TTC549 (cell line): ENCODE data around the gene TTC33.
"Not testable (repeated sequence)": the region's sequence is repeated elsewhere in the genome, so short reads cannot be mapped to it uniquely, and the experiment has no call there.

ENCODE experiments used
- FAIRE-seq: peaks from 2 replicates; lab custom pipeline; 2012; peaks lifted over from hg19 to GRCh38; lab: Jason Lieb, UNC

Gene TTC33

GRCh38 chr5:40568548-40568947 lies 187.2 kb downstream of the TTC33 start:
- FAIRE-seq: no peak

GRCh38 chr5:40563173-40563572 lies 192.6 kb downstream of the TTC33 start:
- not testable (repeated sequence) for FAIRE-seq

- no peak for FAIRE-seq
These were observed 195.2 kb downstream of the TTC33 start for GRCh38 chr5:40560474-40561110.

GRCh38 chr5:40559306-40559705 lies 196.5 kb downstream of the TTC33 start:
- FAIRE-seq: no peak

- FAIRE-seq: no peak
These were observed 198.3 kb downstream of the TTC33 start for GRCh38 chr5:40557501-40557900.

- FAIRE-seq: no peak
These were observed 198.9 kb downstream of the TTC33 start for GRCh38 chr5:40556811-40557210.

GRCh38 chr5:40555886-40556285 lies 199.9 kb downstream of the TTC33 start:
- FAIRE-seq: no peak

- no peak for FAIRE-seq
These were observed 200.9 kb downstream of the TTC33 start for GRCh38 chr5:40554813-40555212.

GRCh38 chr5:40554054-40554453 lies 201.7 kb downstream of the TTC33 start:
- no peak for FAIRE-seq

GRCh38 chr5:40552981-40553380 lies 202.8 kb downstream of the TTC33 start:
- FAIRE-seq: no peak

GRCh38 chr5:40551496-40552491 lies 204.0 kb downstream of the TTC33 start:
- FAIRE-seq: no peak

GRCh38 chr5:40550481-40550880 lies 205.3 kb downstream of the TTC33 start:
- FAIRE-seq: no peak

GRCh38 chr5:40549616-40550015 lies 206.1 kb downstream of the TTC33 start:
- no peak for FAIRE-seq

- FAIRE-seq: no peak
These were observed 207.7 kb downstream of the TTC33 start for GRCh38 chr5:40547994-40548575.

GRCh38 chr5:40547557-40547956 lies 208.2 kb downstream of the TTC33 start:
- no peak for FAIRE-seq

GRCh38 chr5:40540301-40540700 lies 215.5 kb downstream of the TTC33 start:
- no peak for FAIRE-seq

- FAIRE-seq: no peak
These were observed 231.1 kb downstream of the TTC33 start for GRCh38 chr5:40524677-40525076.

GRCh38 chr5:40521925-40522324 lies 233.8 kb downstream of the TTC33 start:
- FAIRE-seq: no peak

GRCh38 chr5:40521108-40521785 lies 234.5 kb downstream of the TTC33 start:
- FAIRE-seq: no peak

- FAIRE-seq: no peak
These were observed 237.3 kb downstream of the TTC33 start for GRCh38 chr5:40518485-40518917.

- FAIRE-seq: no peak
These were observed 240.3 kb downstream of the TTC33 start for GRCh38 chr5:40515476-40515875.

- no peak for FAIRE-seq
These were observed 240.8 kb downstream of the TTC33 start for GRCh38 chr5:40514976-40515375.
